Transverse colon (tissue), 4 donors: ENCODE measurements around the gene FHOD1. TPM values are rescaled to one million over a fixed set of nuclear protein-coding genes. Genes with fewer than 3 reads are reported as not detected.

Experiments used
- DNase-seq: peaks from one replicate; pipeline ENCODE4 v3.0.0-alpha.2; 2019
- H3K27ac ChIP-seq, 4 donors: fragments of 200-600 bp; sonication (generic); 2 replicates each; pipeline ENCODE4 v1.5.1; 2016 to 2018; ENCODE audit warnings: inconsistent platforms in 4 of 4
- H3K27me3 ChIP-seq: fragments of 200-600 bp; sonication (generic); 2 replicates; pipeline ENCODE4 v1.5.1; 2017; ENCODE audit warnings: inconsistent platforms
- H3K36me3 ChIP-seq, 4 donors: fragments of 200-600 bp; sonication (generic); 2 replicates each; pipeline ENCODE4 v1.5.1; 2017 to 2019; ENCODE audit warnings: inconsistent platforms in 4 of 4
- H3K4me1 ChIP-seq, 4 donors: fragments of 200-600 bp; sonication (generic); 2 replicates each; pipeline ENCODE4 v1.5.1; 2017 to 2020; ENCODE audit warnings: inconsistent platforms in 4 of 4
- H3K4me3 ChIP-seq, 4 donors: fragments of 200-600 bp; sonication (generic); 1 replicate in 1 of 4; 2 replicates in 3 of 4; pipeline versions ENCODE4 v1.5.1 to v1.6.1; 2017 to 2019; ENCODE audit warnings: inconsistent platforms in 4 of 4
- H3K9me3 ChIP-seq, 2 donors: fragments of 200-600 bp; sonication (generic); 2 replicates each; pipeline ENCODE4 v1.5.1; 2017 to 2019; ENCODE audit warnings: inconsistent platforms in 2 of 2
- CTCF ChIP-seq, 5 experiments: fragments of 200-600 bp in 3 of 5; fragments of 450-650 bp in 2 of 5; sonication (generic) in 3 of 5; IDR thresholded peaks; 1 replicate in 2 of 5; 2 replicates in 3 of 5; pipeline ENCODE4 v1.5.1; 2016 to 2017; ENCODE audit warnings: antibody characterized with exemption in 5 of 5, inconsistent platforms in 3 of 5, mild to moderate bottlenecking in 2 of 5, moderate library complexity in 1 of 5
- EP300 ChIP-seq: sonication (generic); formaldehyde crosslinking; IDR thresholded peaks from one replicate; pipeline ENCODE4 v1.6.1; 2017; ENCODE audit warnings: antibody characterized with exemption, low read depth
- POLR2A ChIP-seq: fragments of 450-650 bp; IDR thresholded peaks from one replicate; pipeline ENCODE4 v1.6.1; 2016; ENCODE audit warnings: antibody characterized with exemption, mild to moderate bottlenecking, moderate library complexity
- POLR2AphosphoS5 ChIP-seq, 3 donors: sonication (generic); formaldehyde crosslinking; IDR thresholded peaks; one replicate each; pipeline ENCODE4 v1.6.1; 2016; ENCODE audit warnings: antibody characterized with exemption in 3 of 3
- WGBS, 2 donors: methylation state at CpG; one replicate each; pipeline ENCODE4 v1.1.5; 2018; ENCODE audit warnings: low coverage in 1 of 2; 5-methylcytosine and 5-hydroxymethylcytosine counted together
- in situ Hi-C, 4 donors: fragments of 200-750 bp; cut with MboI; loops; one replicate each; pipeline versions ENCODE4 v1.15.0 to v1.15.1; 2017; ENCODE audit warnings: low sequenced_read_pairs in 3 of 4, low pct_ligation_motif_present in 1 of 4, low pct_unique_long_range_greater_than_20kb in 1 of 4
- intact Hi-C: fragments of 100-400 bp; cut with DNase I; formaldehyde crosslinking; loops from one replicate; pipeline ENCODE4 v1.15.1; 2023; ENCODE audit warnings: low total_unique reads
- total RNA-seq, 4 donors: library from RNA; depleted of rRNA; stranded (reverse); fragments of >200 nt; gene quantifications; one replicate each; pipeline ENCODE4 v1.1.0, GENCODE V29; 2016

FHOD1 gene
- total RNA-seq, 4 donors from 2014 or later, result 25.1 to 177 (median 33.6) TPM

GRCh38 chr16:67281536-67282446, 34.5 kb upstream of the FHOD1 start:
- in situ Hi-C loops, result loop anchor here in 1 of 4 donors (25.0 kb wide), 1 partner anchor 106 kb away; the partner anchor contains the start of gene TPPP3
- intact Hi-C loops, result loop anchor here (5.0 kb wide), 1 partner anchor 116 kb away; no protein-coding TSS in a partner anchor
- Histone ChIP-seq H3K4me1 (peaks cover 0 to 21% (median 20%) of the 10 kb centered on the region in 4 donors), H3K9me3 (no peaks in the 10 kb centered on the region), H3K36me3 (no peaks in the 10 kb centered on the region), H3K27me3 (no peaks in the 10 kb centered on the region), H3K4me3 (no peak overlapping the region), H3K27ac (no peak overlapping the region)
- DNase-seq, result no peak
- WGBS, 2 donors, result 89% methylated on average over 14 of the region's 14 CpGs; no CpG with 5 or more reads in 1 of the 2 donors
- TF ChIP-seq POLR2AphosphoS5 (IDR thresholded peaks at IDR 0.05), result no peak
- TF ChIP-seq CTCF (IDR thresholded peaks at IDR 0.05), result no peak
- TF ChIP-seq EP300, result no peak
- no peak for TF ChIP-seq POLR2A

DNA sequence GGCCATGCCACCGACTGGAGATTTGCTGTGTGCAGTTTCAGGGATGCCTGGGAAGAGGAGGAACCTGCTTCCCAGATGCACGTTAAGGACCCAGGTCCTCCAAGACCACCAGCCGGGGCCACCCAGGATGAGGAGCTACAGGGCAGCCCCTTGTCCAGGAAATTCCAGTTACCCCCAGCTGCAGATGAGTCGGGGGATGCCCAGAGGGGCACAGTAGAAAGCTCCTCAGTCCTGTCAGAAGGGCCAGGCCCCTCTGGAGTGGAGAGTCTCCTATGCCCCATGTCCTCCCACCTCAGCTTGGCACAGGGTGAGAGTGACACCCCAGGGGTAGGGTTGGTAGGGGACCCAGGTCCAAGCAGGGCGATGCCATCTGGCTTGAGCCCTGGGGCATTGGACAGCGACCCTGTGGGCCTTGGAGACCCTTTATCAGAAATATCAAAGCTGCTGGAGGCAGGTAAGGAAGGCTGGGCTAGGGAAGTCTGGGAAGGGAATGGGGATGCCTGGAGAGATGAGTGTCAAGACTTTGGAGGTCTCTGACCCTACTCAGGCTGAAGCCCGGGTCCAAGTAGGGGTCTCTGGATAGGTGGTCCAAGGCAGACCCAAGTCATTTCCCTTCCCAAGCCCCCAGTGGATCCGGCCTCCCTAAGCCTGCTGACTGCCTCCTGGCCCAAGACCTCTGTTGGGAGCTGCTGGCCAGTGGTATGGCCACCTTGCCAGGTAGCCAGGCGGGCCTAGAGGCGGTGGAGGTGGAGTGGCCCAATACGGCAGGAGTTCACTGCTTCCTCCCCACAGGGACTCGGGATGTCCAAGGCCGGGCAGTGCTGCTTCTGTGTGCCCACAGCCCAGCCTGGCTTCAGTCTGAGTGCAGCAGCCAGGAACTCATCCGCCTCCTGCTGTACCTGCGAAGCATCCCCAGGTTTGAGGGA, 33.1 kb upstream of the FHOD1 start:
- Histone ChIP-seq H3K27me3 (no peaks in the 10 kb centered on the region), H3K9me3 (no peaks in the 10 kb centered on the region), H3K36me3 (no peaks in the 10 kb centered on the region), H3K4me1 (peaks cover 0 to 23% (median 21%) of the 10 kb centered on the region in 4 donors), H3K4me3 (no peak overlapping the region), H3K27ac (no peak overlapping the region)
- TF ChIP-seq EP300 (no peak), POLR2A (no peak), CTCF (IDR thresholded peaks at IDR 0.05) (no peak), POLR2AphosphoS5 (IDR thresholded peaks at IDR 0.05) (no peak)
- no peak for DNase-seq
- 90% methylated on average over 15 of the region's 15 CpGs; no CpG with 5 or more reads in 1 of the 2 donors for WGBS, 2 donors
- intact Hi-C loops (loop anchor here (5.0 kb wide), 1 partner anchor 117 kb away; no protein-coding TSS in a partner anchor), in situ Hi-C loops (loop anchor here in 1 of 4 donors (25.0 kb wide), 1 partner anchor 107 kb away; the partner anchor contains the start of gene TPPP3)

DNA sequence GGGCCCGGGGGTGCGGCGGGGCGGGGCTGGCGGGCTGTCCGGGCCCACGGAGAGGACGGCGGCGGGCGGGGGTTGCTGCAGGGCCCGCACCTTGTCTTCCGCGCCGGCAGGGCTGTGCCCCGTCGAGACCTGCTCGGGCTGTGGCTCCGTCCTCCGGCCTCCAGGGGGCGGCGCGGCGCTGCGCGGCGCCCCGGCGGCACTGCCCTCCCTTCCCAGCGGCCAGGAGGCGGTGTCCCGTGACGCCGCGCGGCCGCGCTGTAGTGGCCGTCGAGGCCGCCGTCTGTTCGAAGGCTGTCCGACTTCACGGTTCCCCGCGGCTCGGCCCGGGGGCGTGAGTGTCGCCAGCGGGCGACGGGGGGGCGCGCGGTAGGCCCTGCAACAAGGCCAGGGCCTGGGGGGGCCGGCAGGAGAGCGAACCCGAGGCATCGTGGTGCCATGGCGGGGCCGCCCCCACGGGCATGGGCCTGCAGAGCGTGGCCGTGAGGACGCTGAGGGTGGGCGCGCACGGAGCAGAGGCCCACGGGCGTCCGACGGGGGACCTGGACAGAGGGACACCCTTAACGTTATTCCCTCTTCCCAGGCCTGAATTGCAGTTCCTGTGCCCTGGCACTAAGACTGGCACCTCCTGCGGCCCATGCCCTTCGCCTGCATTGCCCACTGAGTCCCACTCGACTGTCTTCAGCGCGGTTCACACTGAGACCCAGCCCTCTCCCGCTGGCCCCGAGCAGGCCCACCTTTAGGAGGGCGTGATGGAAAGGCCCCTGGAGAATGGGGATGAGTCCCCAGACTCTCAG, 32.2 kb upstream of the FHOD1 start, which contains the start of gene PLEKHG4:
TSS of gene PLEKHG4 (plus strand) at position 237 of the 794 bp plus-strand sequence. CDS start at position 750, 513 bp downstream.
- TF ChIP-seq POLR2AphosphoS5 (IDR thresholded peaks at IDR 0.05), result peak in 2 of 3 donors; percentile 14 to 23
- no peak for TF ChIP-seq EP300
- peak in 4 of 5 experiments; percentile 59 to 84 (median 62) for TF ChIP-seq CTCF (IDR thresholded peaks at IDR 0.05)
- H3K36me3 ChIP-seq, result no peaks in the 10 kb centered on the region
- peak within 1 kb of the TSS; percentile 52 to 78 (median 58) for H3K4me3 ChIP-seq
- peak within 1 kb of the TSS; percentile 52 to 78 (median 66) for H3K27ac ChIP-seq
- H3K9me3 ChIP-seq, result no peaks in the 10 kb centered on the region
- intact Hi-C loops (loop anchor here (5.0 kb wide), 1 partner anchor 118 kb away; no protein-coding TSS in a partner anchor), in situ Hi-C loops (loop anchor here in 1 of 4 donors (25.0 kb wide), 1 partner anchor 108 kb away; the partner anchor contains the start of gene TPPP3)
- DNase-seq, result peak; percentile 85
- H3K27me3 ChIP-seq, result no peaks in the 10 kb centered on the region
- peaks cover 0 to 23% (median 21%) of the 10 kb centered on the region in 4 donors for H3K4me1 ChIP-seq
- WGBS, 2 donors, result 22% methylated on average over 43 of the region's 83 CpGs; no CpG with 5 or more reads in 1 of the 2 donors
